Thoracic aorta (tissue), 2 donors: ENCODE results near the gene ZHX3. TPM values are rescaled to one million over a fixed set of nuclear protein-coding genes. Genes with fewer than 3 reads are reported as not detected.

Experiments used
- ATAC-seq: fragments of 150-250 bp; one replicate; pipeline ENCODE4 v1.8.0; 2017; ENCODE audit warnings: low read depth; ENCODE audit not compliant: insufficient number of reproducible peaks, low FRiP score
- DNase-seq: peaks from one replicate; pipeline ENCODE4 v3.0.0-alpha.2; 2020; ENCODE audit warnings: low spot score
- H3K27ac ChIP-seq, 2 donors: fragments of 200-600 bp; sonication (generic); 1 replicate in 1 of 2; 2 replicates in 1 of 2; pipeline ENCODE4 v1.5.1; 2016; ENCODE audit warnings: mild to moderate bottlenecking in 2 of 2, moderate library complexity in 2 of 2
- H3K27me3 ChIP-seq: fragments of 200-600 bp; sonication (generic); replicated peaks from 2 replicates; pipeline ENCODE4 v1.6.0; 2016; ENCODE audit warnings: mild to moderate bottlenecking; ENCODE audit not compliant: insufficient read depth
- H3K36me3 ChIP-seq: fragments of 200-600 bp; sonication (generic); one replicate; pipeline ENCODE4 v1.5.1; 2016
- H3K4me1 ChIP-seq, 2 donors: fragments of 200-600 bp; sonication (generic); 1 replicate in 1 of 2; 2 replicates in 1 of 2; pipeline versions ENCODE4 v1.5.1 to v1.6.0; 2016; ENCODE audit warnings: low read depth in 2 of 2, mild to moderate bottlenecking in 1 of 2; ENCODE audit not compliant: control insufficient read depth in 1 of 2
- H3K4me3 ChIP-seq: fragments of 200-600 bp; sonication (generic); 2 replicates; pipeline ENCODE4 v1.5.1; 2016; ENCODE audit warnings: mild to moderate bottlenecking
- H3K9me3 ChIP-seq: fragments of 200-600 bp; sonication (generic); 2 replicates; pipeline ENCODE4 v1.5.1; 2016
- CTCF ChIP-seq: fragments of 200-600 bp; sonication (generic); IDR thresholded peaks from one replicate; pipeline ENCODE4 v1.5.1; 2019; ENCODE audit warnings: antibody characterized with exemption
- total RNA-seq, 2 donors: library from RNA; depleted of rRNA; stranded (reverse); fragments of >200 nt; gene quantifications; one replicate each; pipeline versions ENCODE4 v1.1.0 to v1.2.3, GENCODE V29; 2016

ZHX3 gene
- total RNA-seq, 2 donors from 2014 or later = 60.8 to 74.9 TPM

- Histone ChIP-seq H3K36me3 (no peaks in the 10 kb centered on the region), H3K4me1 (peaks cover 6 to 52% of the 10 kb centered on the region in 2 donors), H3K9me3 (no peaks in the 10 kb centered on the region), H3K4me3 (peak overlapping the region; percentile 92), H3K27me3 (no peaks in the 10 kb centered on the region), H3K27ac (peak overlapping the region; percentile 37 to 94)
- no peak for TF ChIP-seq CTCF
- DNase-seq (no peak), ATAC-seq (no peak)
Observed at GRCh38 chr20:41139227-41140093, 178.1 kb downstream of the ZHX3 start.

- Histone ChIP-seq H3K27ac (peak overlapping the region; percentile 92 to 94), H3K9me3 (no peaks in the 10 kb centered on the region), H3K36me3 (no peaks in the 10 kb centered on the region), H3K4me3 (peak overlapping the region; percentile 92), H3K27me3 (no peaks in the 10 kb centered on the region), H3K4me1 (peaks cover 6 to 52% of the 10 kb centered on the region in 2 donors)
- ATAC-seq (no peak), DNase-seq (no peak)
- no peak for TF ChIP-seq CTCF
Observed at GRCh38 chr20:41138475-41139226, 178.9 kb downstream of the ZHX3 start.

- ATAC-seq (peak; percentile 3), DNase-seq (peak; percentile 38)
- H3K4me3 ChIP-seq = peak overlapping the region; percentile 92
- no peak for TF ChIP-seq CTCF
- H3K27me3 ChIP-seq = no peaks in the 10 kb centered on the region
- H3K36me3 ChIP-seq = no peaks in the 10 kb centered on the region
- no peaks in the 10 kb centered on the region for H3K9me3 ChIP-seq
- peak overlapping the region; percentile 92 to 94 for H3K27ac ChIP-seq
- H3K4me1 ChIP-seq = peaks cover 6 to 50% of the 10 kb centered on the region in 2 donors
Observed at GRCh38 chr20:41137614-41138474, 179.7 kb downstream of the ZHX3 start.

GRCh38 chr20:41136680-41137613, 180.6 kb downstream of the ZHX3 start, which contains the start of gene PLCG1:
TSS of gene PLCG1 (plus strand) at chr20:41137543. CDS start at chr20:41137642, 99 bp downstream.
- no peaks in the 10 kb centered on the region for H3K9me3 ChIP-seq
- peak within 1 kb of the TSS; percentile 92 to 94 for H3K27ac ChIP-seq
- peaks cover 6 to 41% of the 10 kb centered on the region in 2 donors for H3K4me1 ChIP-seq
- no peaks in the 10 kb centered on the region for H3K36me3 ChIP-seq
- no peak for TF ChIP-seq CTCF
- H3K4me3 ChIP-seq = peak within 1 kb of the TSS; percentile 92
- no peaks in the 10 kb centered on the region for H3K27me3 ChIP-seq
- DNase-seq (peak; percentile 49), ATAC-seq (peak; percentile 78)
